Endothelial cell of umbilical vein (primary cell): ENCODE measurements around the gene PABPN1. TPM values are rescaled to one million over a fixed set of nuclear protein-coding genes. Genes with fewer than 3 reads are reported as not detected.

Experiments used
- BruUV-seq: library from RNA; stranded (reverse); fragments of 400-500 nt; replicated peaks from 2 replicates; lab custom pipeline; 2021; lab: Mats Ljungman, UMichigan
- CTCF ChIA-PET: fragments of 300-600, 350-600 bp; sonication (Branson Sonifier 250); formaldehyde crosslinking; loops from one replicate; lab custom pipeline; 2021; ENCODE audit warnings: antibody characterized with exemption, inconsistent platforms; lab: Charles Lee
- POLR2A ChIA-PET: fragments of 300-600, 350-600 bp; sonication (Branson Sonifier 250); formaldehyde crosslinking; loops from one replicate; lab custom pipeline; 2021; ENCODE audit warnings: antibody characterized with exemption, inconsistent platforms; lab: Charles Lee
- DNase-seq: peaks from one replicate; pipeline ENCODE4 v3.0.0-alpha.2; 2011; ENCODE audit warnings: low read depth, low spot score
- FAIRE-seq: peaks from 2 replicates; lab custom pipeline; 2011; peaks lifted over from hg19 to GRCh38; lab: Jason Lieb, UNC
- H2AFZ ChIP-seq: 2 replicates; pipeline ENCODE4 v1.6.0; 2012; ENCODE audit warnings: low read depth, low read length, control low read depth, inconsistent platforms
- H3K27ac ChIP-seq: 2 replicates; pipeline ENCODE4 v1.5.1; 2011; ENCODE audit warnings: low read depth, mild to moderate bottlenecking, control low read depth, low read length, moderate library complexity; ENCODE audit not compliant: insufficient read depth
- H3K27me3 ChIP-seq, 2 experiments: 2 replicates each; pipeline versions ENCODE4 v1.6.0 to v1.6.1; 2011; ENCODE audit warnings: low read length in 2 of 2, mixed read lengths in 1 of 2; ENCODE audit not compliant: control insufficient read depth in 2 of 2, insufficient read depth in 2 of 2
- H3K36me3 ChIP-seq, 2 experiments: 2 replicates in 1 of 2; 3 replicates in 1 of 2; pipeline ENCODE4 v1.5.1; 2011; ENCODE audit warnings: low read length in 2 of 2, mild to moderate bottlenecking in 1 of 2, moderate library complexity in 1 of 2; ENCODE audit not compliant: control insufficient read depth in 2 of 2, insufficient read depth in 2 of 2; ENCODE audit errors: extremely low read depth in 1 of 2
- H3K4me1 ChIP-seq: 3 replicates; pipeline ENCODE4 v1.5.1; 2011; ENCODE audit warnings: mild to moderate bottlenecking, low read length; ENCODE audit not compliant: control insufficient read depth, insufficient read depth; ENCODE audit errors: extremely low read depth
- H3K4me2 ChIP-seq: 2 replicates; pipeline ENCODE4 v1.6.1; 2011; ENCODE audit warnings: low read length, control low read depth, mixed read lengths; ENCODE audit not compliant: insufficient read depth
- H3K4me3 ChIP-seq, 3 experiments: fragments of 200-600 bp in 1 of 3; sonication (generic), shearing (Covaris generic) in 1 of 3; replicated peaks in 1 of 3; 2 replicates each; pipeline ENCODE4 v1.5.1; 2011 to 2016; ENCODE audit warnings: control low read depth in 3 of 3, low read length in 3 of 3, mild to moderate bottlenecking in 2 of 3, inconsistent platforms in 1 of 3, low read depth in 1 of 3, moderate library complexity in 1 of 3; ENCODE audit not compliant: insufficient read depth in 1 of 3
- H3K79me2 ChIP-seq: 2 replicates; pipeline ENCODE4 v1.6.0; 2012; ENCODE audit warnings: low read length, inconsistent platforms; ENCODE audit not compliant: control insufficient read depth, insufficient read depth
- H3K9ac ChIP-seq: replicated peaks from 2 replicates; pipeline ENCODE3; 2011; ENCODE audit warnings: low read length, control low read depth; ENCODE audit not compliant: insufficient read depth; ENCODE audit errors: extremely low read depth
- H3K9me1 ChIP-seq: replicated peaks from 3 replicates; pipeline ENCODE4 v1.6.0; 2011; ENCODE audit warnings: mild to moderate bottlenecking, low read length; ENCODE audit not compliant: control insufficient read depth, insufficient read depth; ENCODE audit errors: extremely low read depth
- H3K9me3 ChIP-seq: replicated peaks from 2 replicates; pipeline ENCODE4 v1.5.1; 2012; ENCODE audit warnings: low read length, inconsistent platforms; ENCODE audit not compliant: control insufficient read depth, insufficient read depth
- H4K20me1 ChIP-seq: replicated peaks from 2 replicates; pipeline ENCODE3; 2011; ENCODE audit warnings: mild to moderate bottlenecking, low read length; ENCODE audit not compliant: control insufficient read depth, insufficient read depth; ENCODE audit errors: extremely low read depth
- CTCF ChIP-seq, 2 donors: IDR thresholded peaks; 1 replicate in 1 of 2; 2 replicates in 1 of 2; pipeline ENCODE4 v1.5.1; 2011; ENCODE audit warnings: low read length in 2 of 2, mild to moderate bottlenecking in 2 of 2, moderate library complexity in 2 of 2, control low read depth in 1 of 2, inconsistent platforms in 1 of 2, low read depth in 1 of 2; ENCODE audit not compliant: insufficient read depth in 1 of 2; ENCODE audit errors: extremely low read depth in 1 of 2
- EZH2 ChIP-seq: IDR thresholded peaks from 2 replicates; pipeline ENCODE4 v1.6.1; 2012; ENCODE audit warnings: borderline replicate concordance, low read depth, mild to moderate bottlenecking, moderate library complexity, low read length, inconsistent platforms; ENCODE audit not compliant: severe bottlenecking
- FOS ChIP-seq: IDR thresholded peaks from 2 replicates; pipeline ENCODE4 v1.6.1; 2011; ENCODE audit warnings: mild to moderate bottlenecking, low read length, moderate library complexity, borderline replicate concordance; ENCODE audit not compliant: insufficient read depth
- GATA2 ChIP-seq: IDR thresholded peaks from 2 replicates; pipeline ENCODE4 v1.7.0; 2011; ENCODE audit warnings: low read depth, mild to moderate bottlenecking, moderate library complexity, mixed read lengths, low read length; ENCODE audit not compliant: insufficient read length, insufficient read depth
- JUN ChIP-seq: IDR thresholded peaks from 2 replicates; pipeline ENCODE4 v1.6.1; 2011; ENCODE audit warnings: borderline replicate concordance, low read depth; ENCODE audit not compliant: insufficient read length, insufficient read depth
- MAX ChIP-seq: IDR thresholded peaks from 2 replicates; pipeline ENCODE4 v1.6.1; 2011; ENCODE audit not compliant: insufficient read depth, insufficient read length
- MYC ChIP-seq: IDR thresholded peaks from one replicate; pipeline ENCODE4 v1.6.1; 2011; ENCODE audit warnings: mild to moderate bottlenecking, low read depth, low read length
- POLR2A ChIP-seq: IDR thresholded peaks from 2 replicates; pipeline ENCODE4 v1.6.1; 2012; ENCODE audit warnings: low read depth, mild to moderate bottlenecking, control low read depth, low read length
- POLR2AphosphoS5 ChIP-seq: IDR thresholded peaks from 2 replicates; pipeline ENCODE4 v1.6.1; 2012; ENCODE audit warnings: low read depth, mild to moderate bottlenecking, control low read depth, low read length, moderate library complexity; ENCODE audit not compliant: insufficient read depth
- dilution Hi-C: fragments of 300-500 bp; cut with MboI; formaldehyde crosslinking; loops from one replicate; pipeline ENCODE4 v1.15.0; 2019; ENCODE audit warnings: low sequenced_read_pairs; ENCODE audit not compliant: extremely low pct_ligation_motif_present
- intact Hi-C: fragments of 100-400 bp; cut with micrococcal nuclease; formaldehyde crosslinking; loops from one replicate; pipeline ENCODE4 v1.10.0; 2022
- polyA plus RNA-seq, 4 experiments: library from polyadenylated mRNA; depleted of rRNA in 3 of 4; stranded (reverse) in 3 of 4; unstranded in 1 of 4; fragments of >200 nt; gene quantifications; 2 replicates each; pipeline versions ENCODE4 v1.2.1 to v1.2.3, GENCODE V29; 2011 to 2012; ENCODE audit warnings: missing spikeins in 1 of 4
- total RNA-seq: library from RNA; stranded (reverse); gene quantifications from 2 replicates; pipeline ENCODE4 v1.2.3, GENCODE V29; 2021

Gene PABPN1
- total and polyA plus RNA-seq, 2 donors (not counting 3 experiments of a cell fraction or from before 2014, with no cell fraction given), result 231 TPM

GRCh38 chr14:23284654-23285529, 36.4 kb upstream of the PABPN1 start:
- Histone ChIP-seq H3K9me1 (no peaks in the 10 kb centered on the region), H2AFZ (peak overlapping the region; percentile 93), H3K27me3 (peaks cover 2 to 12% of the 10 kb centered on the region in 2 experiments), H3K9me3 (no peaks in the 10 kb centered on the region), H3K4me1 (peaks cover 21% of the 10 kb centered on the region), H3K9ac (peak overlapping the region; percentile 82), H3K79me2 (peaks cover 14% of the 10 kb centered on the region), H3K4me2 (peak overlapping the region; percentile 96), H3K27ac (no peak overlapping the region), H3K4me3 (peak overlapping the region; percentile 79 to 98 (median 94)), H4K20me1 (no peaks in the 10 kb centered on the region), H3K36me3 (no peaks in the 10 kb centered on the region)
- peak; percentile 24 for FAIRE-seq
- ChIA-PET POLR2A (no interaction called here), CTCF (interaction anchor here (1.4 to 2.7 kb wide), 2 partner anchors 12 to 164 kb away, joined by 4 to 13 read pairs; no protein-coding TSS in a partner anchor)
- dilution Hi-C loops, result no loop called here
- BruUV-seq, result TSS peak; percentile 40
- TF ChIP-seq JUN (no peak), MAX (no peak), FOS (no peak), GATA2 (no peak), CTCF (IDR thresholded peaks at IDR 0.05; ENCODE audit: extremely low read depth in 1 of 2, insufficient read depth in 1 of 2, low read depth in 1 of 2, low read length in 2 of 2) (no peak), POLR2A (no peak), MYC (no peak), POLR2AphosphoS5 (no peak), EZH2 (no peak)
- DNase-seq, result no peak
- intact Hi-C loops, result no loop called here
